HG02642 (cell line): ENCODE data around the gene ABLIM2.
A peak's percentile ranks its signal among the peaks of the same experiment; 100 is the strongest.

Source experiments
- ATAC-seq: cut with Tn5 transposase; IDR thresholded peaks from one replicate; pipeline ENCODE4 v1.9.1; 2021; ENCODE audit warnings: mild to moderate bottlenecking; ENCODE audit not compliant: unreplicated experiment, poor library complexity

Gene ABLIM2

DNA sequence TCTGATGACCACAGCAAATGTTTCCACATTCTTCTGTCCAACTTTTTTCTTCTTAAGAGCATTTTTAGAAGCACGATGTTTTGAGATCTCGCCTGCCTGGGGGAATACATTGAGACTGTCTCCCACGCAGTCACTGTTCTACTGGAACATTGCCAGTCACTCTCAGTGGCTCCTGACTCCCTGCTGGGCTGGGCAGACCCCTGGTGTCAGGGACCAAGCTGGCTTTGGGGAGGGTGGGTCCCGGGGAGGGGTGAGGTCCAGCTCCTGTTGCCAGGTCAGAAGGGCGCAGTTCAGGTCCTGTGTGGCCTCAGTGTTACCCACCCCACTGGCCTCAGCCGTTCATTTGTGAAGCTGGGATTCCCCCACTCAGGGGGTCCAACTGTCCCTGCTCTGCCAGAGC lies 18.9 kb upstream of the ABLIM2 start:
- ATAC-seq, result no peak

DNA sequence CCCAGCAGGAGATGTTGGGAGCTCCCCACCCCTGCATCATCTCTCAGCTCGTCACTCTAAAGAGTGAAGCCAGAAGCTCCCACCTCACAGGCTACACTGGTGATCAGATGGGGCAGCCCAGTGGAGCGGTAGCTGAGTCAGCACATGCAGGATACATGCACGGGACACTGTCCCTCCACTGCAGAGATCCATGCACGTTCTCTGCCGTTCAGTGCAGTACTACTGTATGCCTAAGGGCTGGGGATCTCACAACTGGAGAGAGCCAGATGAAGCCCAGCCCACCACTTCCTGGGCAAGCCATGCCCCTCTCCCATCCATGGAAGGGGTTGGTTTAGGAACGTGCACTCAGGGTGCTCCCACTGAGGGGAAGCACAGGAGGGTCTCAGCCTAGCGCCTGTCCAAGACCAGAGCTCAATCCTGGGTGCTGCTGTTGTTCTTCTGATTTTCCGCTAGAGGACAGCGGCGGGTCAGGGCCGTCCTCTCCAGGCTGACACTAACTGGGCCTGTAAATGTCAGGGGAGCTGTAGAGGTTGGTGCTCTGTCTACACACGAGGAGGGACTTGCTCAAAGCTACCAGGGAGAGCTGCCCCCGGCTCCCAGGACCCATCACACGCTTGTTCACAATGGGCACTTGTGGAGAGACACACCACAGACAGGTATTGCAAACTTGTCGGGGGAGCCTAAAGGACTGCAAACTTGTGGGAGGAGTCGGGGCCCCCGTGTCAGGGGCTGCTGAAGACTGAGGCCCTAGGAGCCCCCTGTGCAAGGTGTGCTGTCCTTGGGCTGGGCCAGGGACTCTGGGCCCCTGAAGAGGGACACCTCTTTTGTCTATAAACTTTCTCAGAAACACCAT lies 18.2 kb upstream of the ABLIM2 start:
- peak; percentile 67 for ATAC-seq

DNA sequence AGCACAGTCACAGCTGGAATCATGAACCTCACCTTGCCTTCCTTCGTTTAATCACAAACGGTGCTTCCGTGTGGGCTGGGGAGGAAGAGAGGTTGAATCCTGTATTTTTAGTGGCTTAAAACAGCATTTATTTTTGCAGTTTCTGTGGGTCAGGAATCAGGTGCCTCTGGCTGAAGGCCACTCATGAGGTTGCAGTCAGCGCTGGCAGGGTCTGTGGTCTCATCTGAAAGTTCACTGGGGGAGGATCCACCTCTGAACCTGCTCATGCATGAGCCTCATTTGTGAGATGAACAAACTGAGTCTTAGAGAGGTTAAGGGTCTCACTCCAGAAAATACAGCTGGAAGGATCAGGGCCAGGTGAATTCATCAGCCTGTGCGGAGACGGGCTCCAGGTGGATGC lies 17.1 kb upstream of the ABLIM2 start:
- ATAC-seq, result no peak

DNA sequence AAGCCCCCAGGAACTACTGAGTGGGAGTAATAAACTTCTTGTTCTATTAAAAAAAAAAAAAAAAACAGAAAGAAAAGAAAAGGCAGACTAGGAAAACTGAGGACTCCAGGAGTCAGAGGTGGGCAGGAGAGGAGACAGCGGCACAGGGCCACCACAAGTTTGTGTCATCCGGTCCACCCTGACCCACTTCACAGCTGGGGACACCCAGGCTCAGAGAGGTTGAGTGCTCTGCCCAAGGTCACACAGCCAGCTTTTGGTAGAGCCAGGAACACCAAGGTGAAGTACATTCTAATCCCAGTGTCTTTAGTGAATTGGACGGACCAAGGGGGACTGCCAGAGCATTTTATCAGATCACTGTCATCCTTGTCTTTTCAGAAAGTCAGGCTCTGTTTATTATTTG lies 16.4 kb upstream of the ABLIM2 start:
- ATAC-seq, result no peak

DNA sequence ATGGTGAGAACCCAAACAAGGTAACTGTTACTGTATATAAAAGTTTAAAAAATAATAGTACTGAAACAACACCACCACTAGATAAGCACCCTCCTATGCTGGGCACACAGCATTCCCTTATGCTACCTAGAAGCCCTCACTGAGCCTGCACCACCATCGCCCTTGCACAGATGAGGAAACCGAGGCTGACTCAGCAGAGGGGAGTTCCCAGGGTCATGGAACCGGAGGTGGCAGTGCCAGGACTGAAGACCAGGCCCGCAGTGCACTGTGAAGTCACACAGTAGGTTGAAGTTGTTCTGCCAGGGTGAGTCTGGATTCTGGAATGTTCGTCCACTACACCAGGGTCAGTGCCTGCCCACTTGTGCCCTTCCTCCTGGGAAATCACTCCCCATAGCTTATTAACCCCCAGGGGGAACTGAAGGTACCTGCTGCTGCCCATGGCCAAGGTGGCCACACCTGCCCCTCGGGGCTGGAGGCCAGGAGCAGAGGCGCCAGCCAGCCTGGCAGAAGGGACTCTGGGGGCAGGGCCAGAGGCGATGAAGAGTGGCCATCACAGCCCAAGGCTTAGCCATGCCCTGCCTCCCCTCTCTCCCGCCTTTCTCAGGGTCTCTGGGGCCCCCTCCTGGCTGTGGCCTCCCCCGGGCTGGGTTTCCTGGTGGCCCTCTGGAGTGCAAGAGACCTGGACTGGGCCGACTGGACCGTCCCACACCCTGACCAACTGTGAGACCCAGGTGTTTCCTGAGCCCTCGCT lies 15.1 kb upstream of the ABLIM2 start:
- ATAC-seq, result no peak

DNA sequence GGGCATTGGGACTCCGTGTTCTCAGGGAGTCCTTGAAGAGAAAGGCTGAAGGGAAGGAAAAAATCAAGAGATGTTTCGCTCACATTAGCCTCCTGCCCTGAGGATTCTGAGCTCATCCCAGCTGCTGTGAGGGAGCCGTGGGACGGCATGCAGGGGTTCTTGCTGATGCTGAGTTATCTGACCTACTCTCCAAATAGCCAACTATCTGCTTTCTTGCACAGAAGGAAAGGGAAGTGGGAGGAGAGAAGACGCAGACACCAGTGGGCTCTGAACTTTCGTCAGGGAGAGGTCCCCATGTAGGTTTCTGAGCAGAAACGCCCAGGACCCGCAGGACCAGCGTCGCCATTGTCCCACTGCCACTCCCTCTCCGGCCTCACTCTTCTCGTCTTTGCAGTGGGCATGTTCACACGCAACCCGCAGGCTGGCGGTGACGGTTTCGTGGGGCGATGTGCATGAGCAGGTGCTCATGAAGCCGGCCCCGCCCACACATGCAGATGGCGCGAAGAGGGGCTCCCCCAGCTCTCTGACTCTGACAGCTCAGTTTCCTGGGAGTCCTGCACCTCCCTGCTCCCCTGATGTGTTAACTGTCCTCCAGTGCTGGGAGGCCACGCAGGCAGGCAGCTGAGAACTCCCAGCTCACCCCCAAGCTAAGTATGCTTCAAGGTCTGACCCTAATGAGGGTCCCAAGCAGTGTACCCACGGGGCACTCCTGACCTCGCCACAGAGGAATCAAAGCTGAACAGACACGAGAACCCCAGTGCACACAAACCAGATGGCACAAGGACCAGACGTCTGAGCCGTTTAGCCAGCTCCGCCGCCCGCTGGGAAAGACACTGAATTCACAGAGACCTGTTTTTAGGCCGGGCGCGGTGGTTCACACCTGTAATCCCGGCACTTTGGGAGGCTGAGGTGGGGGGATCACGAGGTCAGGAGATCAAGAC lies 13.6 kb upstream of the ABLIM2 start:
- ATAC-seq, result peak; percentile 80

DNA sequence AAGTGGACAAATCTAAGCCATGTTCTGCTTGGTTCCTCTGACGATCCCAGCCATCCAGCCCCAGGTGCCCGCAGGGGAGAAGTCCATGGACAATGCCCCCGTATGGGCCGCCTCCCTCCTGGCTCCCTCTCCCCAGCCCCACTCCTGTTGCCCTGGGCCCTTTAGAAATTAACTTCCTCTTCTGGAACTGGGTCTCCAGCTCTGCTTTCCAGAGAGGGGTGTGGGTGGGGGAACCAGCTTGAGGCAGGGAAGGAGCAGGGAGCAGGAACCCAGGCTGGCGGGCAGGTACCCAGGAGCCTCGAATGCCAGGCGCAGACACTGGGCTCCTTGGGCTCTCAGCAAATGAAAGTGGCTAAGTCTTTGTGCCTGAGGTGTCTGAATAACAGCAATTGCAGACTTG lies 12.7 kb upstream of the ABLIM2 start:
- ATAC-seq, result no peak

DNA sequence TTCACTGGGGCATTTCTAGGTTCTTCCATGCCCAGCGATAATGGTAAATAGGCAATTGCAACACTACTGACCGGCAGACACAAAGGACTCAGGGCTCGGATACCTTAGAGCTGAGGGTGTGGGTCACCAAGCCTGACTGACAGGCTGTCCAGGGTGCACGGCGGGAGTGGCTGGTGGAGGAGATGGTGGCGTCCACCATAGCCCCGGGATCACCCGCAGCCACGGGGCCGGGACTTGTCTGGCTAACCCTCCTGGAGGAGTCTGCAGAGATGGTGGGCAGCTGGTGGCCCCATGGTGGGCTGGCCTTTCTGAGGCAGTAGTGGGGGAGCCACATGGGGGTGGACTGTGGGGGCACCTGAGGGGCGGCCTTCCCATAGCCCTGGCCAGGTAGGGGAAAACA lies 11.7 kb upstream of the ABLIM2 start:
- no peak for ATAC-seq

DNA sequence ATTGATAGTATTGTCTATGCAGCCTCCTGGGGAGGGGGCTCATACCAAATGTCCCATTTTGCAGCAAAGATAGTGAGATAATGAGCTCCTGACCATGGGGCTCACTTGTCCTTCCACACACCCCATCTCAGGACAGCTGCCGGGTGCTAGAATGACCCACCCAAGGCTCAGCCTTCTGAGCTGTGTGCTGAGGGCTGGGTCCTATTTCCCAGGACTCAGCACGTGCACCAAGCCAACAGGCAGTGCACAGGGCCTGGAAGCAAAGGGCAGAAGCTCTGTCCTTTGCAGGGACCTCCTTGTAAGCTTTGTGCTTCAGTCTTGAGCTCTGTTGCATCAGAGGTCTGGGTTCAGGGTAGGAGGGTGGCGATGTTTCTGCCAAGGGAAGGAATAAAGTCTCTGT lies 11.2 kb upstream of the ABLIM2 start:
- ATAC-seq, result no peak

DNA sequence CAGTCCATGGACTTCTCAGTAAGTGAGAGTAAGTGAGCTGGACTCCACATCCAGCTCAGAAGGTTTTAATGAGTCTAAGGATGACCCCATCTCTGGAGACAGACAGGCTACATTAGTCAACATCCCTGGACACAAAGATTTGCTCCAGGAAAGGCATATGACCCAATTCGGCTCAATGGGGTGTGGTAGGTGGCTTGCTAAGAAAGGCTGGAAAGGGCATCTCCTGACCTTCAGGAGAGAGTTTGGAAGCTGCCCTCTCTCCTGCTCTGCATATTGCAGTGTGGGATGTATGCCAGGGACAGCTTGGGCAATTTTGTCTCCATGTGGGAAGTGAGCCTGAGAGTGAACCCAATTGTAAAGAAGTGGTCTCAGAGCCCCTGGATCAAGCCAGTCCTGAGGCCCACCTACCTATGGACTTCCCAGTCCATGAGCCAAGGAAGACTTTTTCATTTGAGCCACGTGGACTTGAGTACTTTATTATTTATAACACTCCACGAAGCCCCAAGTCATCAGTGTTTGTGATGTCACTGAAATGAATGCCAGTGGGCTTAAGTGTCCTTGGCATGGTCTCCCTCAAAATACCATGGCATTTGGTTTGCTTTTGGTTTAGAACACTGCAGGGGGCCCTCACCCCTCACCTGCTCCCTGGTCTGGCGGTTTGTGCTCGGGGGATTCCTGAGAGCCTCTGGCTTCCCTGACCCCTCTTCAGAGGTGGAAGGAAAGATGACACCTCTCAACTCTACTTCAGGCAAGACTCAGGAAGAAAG lies 10.4 kb upstream of the ABLIM2 start:
- no peak for ATAC-seq

DNA sequence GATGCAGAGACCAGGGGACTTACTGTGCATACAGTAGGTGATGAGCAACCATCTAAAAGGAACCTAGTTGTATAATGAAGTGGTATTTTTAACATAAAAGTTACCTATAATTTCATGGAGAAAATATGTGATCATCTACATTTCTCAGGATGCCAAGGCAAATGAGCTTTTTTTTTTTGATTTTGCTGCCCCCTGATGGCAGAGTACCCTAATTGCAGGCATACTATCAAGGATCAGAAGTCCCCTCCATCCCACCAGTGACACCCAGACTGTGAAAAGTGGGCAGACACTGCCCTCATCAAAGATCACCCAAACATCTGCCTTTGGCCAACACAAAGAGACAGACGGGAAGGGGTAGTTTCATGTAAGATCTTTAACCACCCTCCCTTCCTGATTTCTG lies 9.6 kb upstream of the ABLIM2 start:
- ATAC-seq, result no peak

DNA sequence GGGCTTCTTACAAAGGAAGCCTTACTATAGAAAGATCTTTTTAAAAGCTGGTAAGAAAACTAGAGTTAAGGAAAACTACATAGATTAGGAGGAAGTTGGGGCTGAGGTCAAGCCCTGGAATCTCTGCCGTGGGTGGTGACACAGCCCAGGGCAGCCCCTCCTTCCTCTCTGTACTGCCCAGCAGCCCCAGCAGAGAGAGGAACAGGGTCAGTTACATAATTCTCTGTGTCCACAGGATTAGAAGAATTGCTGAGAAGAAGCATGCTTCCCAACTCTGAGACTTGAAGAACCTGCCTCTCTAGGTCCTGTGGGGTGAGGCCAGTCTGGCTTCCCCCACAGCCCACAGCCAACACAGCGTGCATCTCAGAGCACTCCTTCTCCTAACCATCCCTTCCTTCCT lies 9.2 kb upstream of the ABLIM2 start:
- no peak for ATAC-seq

DNA sequence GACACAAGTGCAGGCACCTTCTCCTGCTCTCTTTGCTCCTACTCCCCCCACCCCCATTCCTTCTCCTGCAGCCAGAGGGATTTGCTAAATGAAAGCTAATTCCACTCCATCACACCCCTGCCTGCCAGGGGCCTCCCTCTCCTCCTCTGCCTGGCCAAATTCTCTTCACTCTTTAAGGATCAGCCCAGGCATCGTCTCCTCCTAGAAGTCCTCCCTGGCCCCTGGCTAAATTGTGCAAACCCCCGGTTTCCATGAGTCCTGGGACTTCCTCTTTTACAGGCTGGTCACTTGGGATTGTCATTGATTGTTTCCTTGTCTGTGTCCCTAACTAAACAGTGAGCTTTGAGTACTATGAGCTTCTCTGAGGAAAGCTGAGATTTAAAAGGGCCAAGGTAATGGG lies 8.7 kb upstream of the ABLIM2 start:
- no peak for ATAC-seq

DNA sequence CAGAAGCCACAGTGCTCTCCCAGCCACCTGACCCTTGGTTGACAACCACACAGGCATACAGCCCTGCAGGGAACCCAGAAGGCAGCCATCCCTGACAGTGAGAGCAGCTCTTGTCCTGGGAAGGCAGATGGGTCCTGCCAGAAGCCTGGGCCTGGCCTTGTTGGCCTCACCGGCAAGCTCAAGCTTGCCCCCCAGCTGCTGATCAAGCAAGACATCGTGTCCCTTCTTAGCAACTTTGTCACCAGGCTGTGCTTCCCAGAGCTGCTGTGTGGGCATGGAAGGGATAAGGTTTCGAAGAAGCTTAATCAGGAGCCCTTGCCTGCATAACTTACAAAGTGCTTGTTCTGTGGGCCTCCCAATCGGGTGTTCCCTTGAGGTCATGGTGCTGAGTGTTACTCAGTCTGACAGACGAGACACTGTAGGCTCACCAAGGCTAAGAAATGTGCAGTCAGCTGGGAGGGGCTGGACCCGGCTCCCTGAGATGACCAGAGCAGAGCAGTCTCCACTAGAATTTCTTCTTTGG lies 6.8 kb upstream of the ABLIM2 start:
- ATAC-seq, result no peak

DNA sequence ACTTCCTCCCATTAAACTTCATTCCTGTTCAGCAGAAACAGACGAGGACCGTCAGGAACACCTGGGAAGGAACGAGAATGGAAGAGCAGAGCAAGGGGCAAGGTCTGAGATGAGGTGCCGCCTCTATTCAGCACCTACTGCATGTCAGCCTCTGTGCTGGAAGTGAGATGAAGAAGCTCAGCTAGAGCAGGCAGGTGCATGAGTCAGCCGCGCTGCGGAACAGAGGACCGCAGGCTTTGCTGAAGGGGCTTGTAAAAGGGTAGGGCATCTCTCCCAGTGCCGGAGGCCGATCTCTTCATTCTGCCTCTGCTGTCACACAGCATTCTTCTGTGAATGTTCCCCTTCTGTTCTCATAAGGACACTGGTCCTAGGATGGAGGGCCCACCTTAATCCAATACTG lies 6.1 kb upstream of the ABLIM2 start:
- ATAC-seq, result no peak

DNA sequence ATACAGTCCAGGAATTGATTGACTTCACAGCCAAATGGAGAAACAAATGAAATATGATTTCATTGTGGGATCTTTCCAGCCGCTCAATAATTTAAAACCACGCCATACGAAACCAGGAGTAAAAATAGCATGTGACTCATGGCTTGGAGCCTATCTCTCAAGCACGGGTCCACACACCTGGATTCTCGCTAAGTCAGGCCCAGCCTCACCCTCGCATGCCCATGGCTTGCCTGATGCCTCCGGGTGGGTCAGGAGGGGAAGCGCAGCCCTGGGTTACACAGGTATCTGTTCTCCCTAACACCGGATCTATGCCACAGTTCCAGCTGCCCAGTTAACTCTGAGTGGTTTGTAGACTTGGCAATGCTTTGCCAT lies 5.6 kb upstream of the ABLIM2 start:
- ATAC-seq, result no peak

DNA sequence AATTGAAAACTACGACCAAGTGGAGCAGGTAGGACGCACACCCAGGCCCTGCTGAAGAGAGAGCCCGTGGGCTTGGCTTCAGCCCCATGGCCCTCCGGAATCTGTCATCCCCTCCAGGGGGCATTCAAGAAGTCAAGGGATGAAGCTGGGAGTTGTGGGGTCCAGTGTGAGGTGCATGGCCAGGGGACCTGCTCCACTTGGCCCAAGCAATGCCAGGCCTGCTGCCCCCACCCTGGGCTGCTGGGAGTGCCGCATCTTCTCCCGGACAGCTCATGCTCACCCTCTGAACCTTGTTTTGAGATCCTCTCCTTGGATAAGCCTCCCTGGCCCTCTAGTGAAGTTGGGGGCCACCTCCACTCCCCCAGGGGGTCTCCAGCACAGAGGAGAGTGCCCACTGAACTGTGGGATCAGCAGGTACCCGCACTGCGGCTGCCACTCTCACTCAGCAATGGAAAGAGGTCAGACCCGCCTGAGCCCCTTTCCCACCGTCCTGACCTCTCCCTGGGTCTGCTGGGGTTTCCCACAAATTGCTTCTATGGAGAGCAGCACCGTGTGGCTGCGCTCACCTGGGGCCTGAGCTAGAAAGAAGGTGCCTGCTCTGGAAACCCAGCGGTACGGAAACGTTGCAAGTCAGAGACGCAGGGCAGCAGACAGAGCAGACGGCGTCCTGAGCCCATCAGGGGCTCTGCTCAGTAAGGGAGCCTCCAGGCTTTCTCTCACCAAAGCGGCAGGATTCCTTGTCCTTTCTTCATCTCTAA lies 5.0 kb upstream of the ABLIM2 start:
- ATAC-seq, result no peak

DNA sequence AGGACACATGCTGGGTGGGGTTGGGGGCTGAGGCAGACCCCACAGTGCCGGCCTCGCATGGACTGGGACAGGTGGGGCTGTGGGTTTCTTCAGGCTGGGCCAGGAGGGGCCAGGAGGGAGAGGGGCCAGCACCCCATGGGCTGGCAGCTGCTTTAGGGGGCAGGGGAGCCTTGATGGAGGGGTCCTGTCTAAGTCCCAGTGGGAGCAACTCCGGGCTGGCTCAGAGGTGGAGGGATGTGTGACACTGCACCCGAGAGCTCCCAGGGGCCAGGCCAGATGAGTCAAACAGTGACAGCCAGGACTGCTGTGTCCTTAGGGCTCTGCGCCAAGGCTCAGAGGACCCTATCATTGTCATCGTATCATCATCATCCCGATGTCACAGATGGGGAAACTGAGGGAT lies 4.4 kb upstream of the ABLIM2 start:
- ATAC-seq, result no peak

DNA sequence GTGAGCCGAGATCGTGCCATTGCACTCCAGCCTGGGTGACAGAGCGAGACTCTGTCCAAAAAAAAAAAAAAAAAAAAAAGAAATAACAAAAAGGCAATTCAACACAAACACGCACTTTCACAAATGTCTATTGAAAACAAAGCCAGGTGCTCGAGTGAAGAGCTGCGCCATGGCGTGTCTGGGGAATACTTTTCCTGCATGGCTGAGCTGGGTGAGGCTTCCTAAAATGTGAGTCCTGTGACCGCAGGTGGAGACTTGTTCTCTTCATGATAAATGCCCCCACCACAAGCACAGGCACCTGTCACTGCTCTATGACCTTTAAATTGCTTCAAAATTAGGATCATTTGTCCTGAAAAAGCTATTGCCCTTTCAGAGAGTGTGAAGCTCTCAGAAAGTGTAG lies 4.0 kb upstream of the ABLIM2 start:
- no peak for ATAC-seq
